Liver (tissue), 5 donors: ENCODE data around the gene PACC1. TPM values are rescaled to one million over a fixed set of nuclear protein-coding genes. Genes with fewer than 3 reads are reported as not detected.

Experiments
- polyA plus RNA-seq, 2 donors: library from polyadenylated mRNA; stranded (reverse) in 1 of 2; unstranded in 1 of 2; fragments of 200-250 nt in 1 of 2; fragments of >200 nt in 1 of 2; fragmentation: Nextera tagmentation in 1 of 2; extraction: Ambion mirVana in 1 of 2; gene quantifications; one replicate each; pipeline versions ENCODE4 v1.2.1 to v1.2.3, GENCODE V29; 2013 to 2015
- small RNA-seq: library from RNA; depleted of rRNA; stranded (forward); fragments of <200 nt; gene quantifications from one replicate; pipeline ENCODE3, GENCODE V24; 2014
- total RNA-seq, 2 donors: library from RNA; depleted of rRNA; stranded (reverse); fragments of >200 nt; gene quantifications; one replicate each; pipeline ENCODE4 v1.2.3, GENCODE V29; 2014
- donor health status: healthy.
- donor health status: healthy.
- donor health status: healthy.

The PACC1 gene
- total and polyA plus RNA-seq, 4 donors = 1.4 to 3.4 (median 1.7) TPM

Small RNAs within 50 kb of the gene (small RNA-seq; reads per million reads assigned to genes)
- gene SNORA16B = not detected

Other genes starting within 250 kb of the PACC1 start
- 10 to 100 TPM; 29.5 to 40.7 TPM for gene PPP2R5A, start 129.5 kb downstream of the PACC1 start, total RNA-seq
- gene PPP2R5A, start 129.5 kb downstream of the PACC1 start, polyA plus RNA-seq = 10 to 100 TPM; 22.9 to 27.4 TPM
- 1 to 10 TPM; 6.6 to 9.8 TPM for gene NENF, start 18.0 kb upstream of the PACC1 start, total RNA-seq
- gene NENF, start 18.0 kb upstream of the PACC1 start, polyA plus RNA-seq = 10 to 100 TPM; 22.1 to 44.3 TPM
- 1 to 10 TPM; 1.1 to 5.4 TPM for gene ATF3, start 193.9 kb upstream of the PACC1 start, total RNA-seq
- gene ATF3, start 193.9 kb upstream of the PACC1 start, polyA plus RNA-seq = 1 to 10 TPM; 5.6 to 8.8 TPM